ENCODE results near the gene CCNE1. TPM values are rescaled to one million over a fixed set of nuclear protein-coding genes. Genes with fewer than 3 reads are reported as not detected.

The CCNE1 gene
- polyA plus RNA-seq, 3 donors, result 1.7 TPM; not detected in 2

GRCh38 chr19:29771708-29772414 is 39.9 kb upstream of the CCNE1 start:
- H4K20me1 ChIP-seq (ENCODE audit: insufficient read depth, low read length), result no peaks in the 10 kb centered on the region
- peaks cover 0 to 2% (median 0%) of the 10 kb centered on the region in 3 donors for H3K27me3 Mint-ChIP-seq (ENCODE audit: low read depth in 3 of 3)
- peaks cover 6% of the 10 kb centered on the region for H3K4me1 Mint-ChIP-seq
- no peaks in the 10 kb centered on the region for H3K36me3 Mint-ChIP-seq
- H3K79me2 ChIP-seq (ENCODE audit: insufficient read depth, low read length), result no peaks in the 10 kb centered on the region
- peaks cover 0 to 3% of the 10 kb centered on the region in 2 donors for H3K4me1 ChIP-seq (ENCODE audit: control insufficient read depth in 1 of 2, insufficient read depth in 2 of 2, low read length in 2 of 2)
- H3K4me2 ChIP-seq (replicated peaks; ENCODE audit: extremely low read depth, low read length, poor library complexity, severe bottlenecking), result no peak overlapping the region
- no peak overlapping the region for H3K9ac ChIP-seq (ENCODE audit: insufficient read depth, low read length, poor library complexity, severe bottlenecking)
- no peaks in the 10 kb centered on the region for H3K36me3 ChIP-seq (replicated peaks in 1 of 2; ENCODE audit: control insufficient read depth in 1 of 2, insufficient read depth in 2 of 2, low read length in 2 of 2)
- intact Hi-C loops (cut with micrococcal nuclease), result no loop called here
- H3K4me3 ChIP-seq (replicated peaks in 1 of 3; ENCODE audit: low read depth in 2 of 3, low read length in 3 of 3), result no peak overlapping the region
- 39% methylated on average over 13 of the region's 14 CpGs for WGBS (ENCODE audit: insufficient coverage)
- peaks cover 0 to 1% (median 0%) of the 10 kb centered on the region in 7 donors for H3K9me3 Mint-ChIP-seq
- H3K27ac Mint-ChIP-seq, result no peak overlapping the region
- no peak overlapping the region for H2AFZ ChIP-seq (ENCODE audit: insufficient read depth, low read depth, low read length, poor library complexity, severe bottlenecking)
- no peak overlapping the region for H3K27ac ChIP-seq (ENCODE audit: low read depth in 1 of 2, low read length in 2 of 2)
- H3K27me3 ChIP-seq (ENCODE audit: control insufficient read depth in 2 of 2, insufficient read depth in 2 of 2, low read length in 2 of 2), result no peaks in the 10 kb centered on the region
- no peak overlapping the region for H3K4me3 Mint-ChIP-seq
- H3K9me3 ChIP-seq (replicated peaks in 1 of 2; ENCODE audit: control insufficient read depth in 1 of 2, insufficient read depth in 1 of 2, low read length in 2 of 2), result no peaks in the 10 kb centered on the region
- TF ChIP-seq CTCF (IDR thresholded peaks at IDR 0.05), result peak; percentile 31
- DNase-seq, result no peak

GRCh38 chr19:29772696-29773095 is 39.1 kb upstream of the CCNE1 start:
- no peaks in the 10 kb centered on the region for H3K36me3 ChIP-seq (replicated peaks in 1 of 2; ENCODE audit: control insufficient read depth in 1 of 2, insufficient read depth in 2 of 2, low read length in 2 of 2)
- H3K9me3 ChIP-seq (replicated peaks in 1 of 2; ENCODE audit: control insufficient read depth in 1 of 2, insufficient read depth in 1 of 2, low read length in 2 of 2), result no peaks in the 10 kb centered on the region
- no peak overlapping the region for H3K4me3 ChIP-seq (replicated peaks in 1 of 3; ENCODE audit: low read depth in 2 of 3, low read length in 3 of 3)
- no peak for DNase-seq
- no peak overlapping the region for H2AFZ ChIP-seq (ENCODE audit: insufficient read depth, low read depth, low read length, poor library complexity, severe bottlenecking)
- Mint-ChIP-seq H3K4me3 (no peak overlapping the region), H3K9me3 (no peaks in the 10 kb centered on the region), H3K27ac (no peak overlapping the region), H3K27me3 (ENCODE audit: low read depth in 3 of 3) (peaks cover 0 to 2% (median 0%) of the 10 kb centered on the region in 3 donors), H3K36me3 (no peaks in the 10 kb centered on the region), H3K4me1 (peaks cover 6% of the 10 kb centered on the region)
- peaks cover 0 to 3% of the 10 kb centered on the region in 2 donors for H3K4me1 ChIP-seq (ENCODE audit: control insufficient read depth in 1 of 2, insufficient read depth in 2 of 2, low read length in 2 of 2)
- no peak overlapping the region for H3K27ac ChIP-seq (ENCODE audit: low read depth in 1 of 2, low read length in 2 of 2)
- no peak for TF ChIP-seq CTCF (IDR thresholded peaks at IDR 0.05)
- WGBS (ENCODE audit: insufficient coverage), result 80% methylated on average over 1 of the region's 6 CpGs
- H3K4me2 ChIP-seq (replicated peaks; ENCODE audit: extremely low read depth, low read length, poor library complexity, severe bottlenecking), result no peak overlapping the region
- H3K27me3 ChIP-seq (ENCODE audit: control insufficient read depth in 2 of 2, insufficient read depth in 2 of 2, low read length in 2 of 2), result no peaks in the 10 kb centered on the region
- no peaks in the 10 kb centered on the region for H3K79me2 ChIP-seq (ENCODE audit: insufficient read depth, low read length)
- no peaks in the 10 kb centered on the region for H4K20me1 ChIP-seq (ENCODE audit: insufficient read depth, low read length)
- intact Hi-C loops (cut with micrococcal nuclease), result no loop called here
- no peak overlapping the region for H3K9ac ChIP-seq (ENCODE audit: insufficient read depth, low read length, poor library complexity, severe bottlenecking)
